Stimulated activated CD8-positive, alpha-beta memory T cell treated with anti-CD3 and anti-CD28 coated beads, Interleukin-4, amount 100 ng/mL, for 48 hours (primary cell): ENCODE results near the gene LTO1.

Experiments
- DNase-seq: peaks from one replicate; pipeline ENCODE4 v3.0.0-alpha.2; 2020

Gene LTO1

GRCh38 chr11:69674886-69675714 lies at the start of gene LTO1:
Gene LTO1, minus strand, starts transcription at chr11:69675353. Its CDS starts 114 bp downstream, at chr11:69675239.
- peak; percentile 97 for DNase-seq

- DNase-seq, result no peak
Observed at GRCh38 chr11:69721745-69722144, 46.6 kb upstream of the LTO1 start.

- no peak for DNase-seq
Observed at GRCh38 chr11:69721106-69721505, 46.0 kb upstream of the LTO1 start.

- no peak for DNase-seq
Observed at GRCh38 chr11:69718912-69719311, 43.8 kb upstream of the LTO1 start.

GRCh38 chr11:69718147-69718546 lies 43.0 kb upstream of the LTO1 start:
- peak; percentile 45 for DNase-seq

GRCh38 chr11:69716891-69717747 lies 42.0 kb upstream of the LTO1 start:
- DNase-seq, result no peak

GRCh38 chr11:69716099-69716498 lies 40.9 kb upstream of the LTO1 start:
- DNase-seq, result no peak

- no peak for DNase-seq
Observed at GRCh38 chr11:69715446-69715845, 40.3 kb upstream of the LTO1 start.

- no peak for DNase-seq
Observed at GRCh38 chr11:69711822-69712801, 37.0 kb upstream of the LTO1 start.

- no peak for DNase-seq
Observed at GRCh38 chr11:69708736-69709401, 33.7 kb upstream of the LTO1 start.

- DNase-seq, result no peak
Observed at GRCh38 chr11:69707176-69707575, 32.0 kb upstream of the LTO1 start.

GRCh38 chr11:69705901-69706787 lies 31.0 kb upstream of the LTO1 start:
- DNase-seq, result no peak

GRCh38 chr11:69705351-69705811 lies 30.2 kb upstream of the LTO1 start:
- no peak for DNase-seq

GRCh38 chr11:69704508-69705253 lies 29.5 kb upstream of the LTO1 start:
- DNase-seq, result peak; percentile 36

- DNase-seq, result peak; percentile 29
Observed at GRCh38 chr11:69703768-69704507, 28.8 kb upstream of the LTO1 start, which contains the start of gene FGF19. Gene FGF19, minus strand, starts transcription at chr11:69704022. Its CDS starts 146 bp downstream, at chr11:69703876.

- DNase-seq, result no peak
Observed at GRCh38 chr11:69703453-69703767, 28.3 kb upstream of the LTO1 start.

GRCh38 chr11:69702769-69703452 lies 27.8 kb upstream of the LTO1 start:
- DNase-seq, result no peak

- DNase-seq, result no peak
Observed at GRCh38 chr11:69702239-69702691, 27.1 kb upstream of the LTO1 start.
